HG03095 (cell line): ENCODE data around the gene CAPN5.

Source experiments
- ATAC-seq: cut with Tn5 transposase; IDR thresholded peaks from one replicate; pipeline ENCODE4 v1.9.1; 2021; ENCODE audit warnings: moderate library complexity; ENCODE audit not compliant: unreplicated experiment

Gene CAPN5

DNA sequence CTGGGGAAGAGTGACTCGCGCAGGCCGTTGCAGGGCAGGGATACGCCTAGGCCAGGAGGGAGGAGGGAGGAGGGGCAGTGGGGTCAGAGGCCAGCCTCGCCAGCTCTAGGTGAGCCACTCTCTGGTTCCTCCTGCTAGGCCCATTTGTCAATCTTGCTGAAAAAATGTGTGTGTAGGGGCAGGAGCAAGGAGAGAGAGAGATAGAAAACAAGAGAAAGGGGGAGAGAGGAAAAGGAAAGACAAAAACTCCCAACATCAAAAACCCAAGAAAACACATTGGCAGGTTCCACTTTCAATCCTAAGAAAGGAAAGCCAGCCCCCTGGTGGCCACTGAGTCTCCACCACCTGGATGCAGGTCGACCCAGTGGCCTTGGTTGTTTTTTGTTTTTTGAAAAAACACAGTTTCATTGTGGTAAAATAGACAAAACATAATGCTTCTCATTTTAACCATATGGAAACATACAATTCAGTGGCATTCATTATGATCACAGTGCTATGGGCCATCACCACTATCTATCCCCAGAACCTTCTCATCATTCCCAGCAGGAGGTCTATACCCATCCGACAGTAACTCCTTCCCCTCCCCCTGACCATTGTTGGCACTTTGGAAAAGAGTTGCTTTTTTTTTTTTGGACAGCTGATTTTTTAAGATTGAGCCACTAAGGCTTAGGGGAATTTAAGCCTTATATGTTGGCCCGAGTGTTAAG lies 46.8 kb downstream of the CAPN5 start:
- no peak for ATAC-seq

DNA sequence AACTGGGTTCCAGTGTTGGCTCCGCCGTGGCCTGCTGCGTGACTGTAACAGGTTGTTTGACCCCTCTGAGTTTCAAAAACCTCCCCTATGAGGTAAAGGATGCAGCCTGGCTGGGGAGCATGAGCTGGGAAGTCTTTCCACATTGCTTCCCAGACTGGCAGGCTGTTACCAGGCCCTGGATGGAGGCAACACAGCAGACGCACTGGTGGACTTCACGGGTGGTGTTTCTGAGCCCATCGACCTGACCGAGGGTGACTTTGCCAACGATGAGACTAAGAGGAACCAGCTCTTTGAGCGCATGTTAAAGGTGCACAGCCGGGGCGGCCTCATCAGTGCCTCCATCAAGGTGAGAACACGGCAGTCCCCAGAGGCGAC lies 47.3 kb downstream of the CAPN5 start:
- no peak for ATAC-seq

DNA sequence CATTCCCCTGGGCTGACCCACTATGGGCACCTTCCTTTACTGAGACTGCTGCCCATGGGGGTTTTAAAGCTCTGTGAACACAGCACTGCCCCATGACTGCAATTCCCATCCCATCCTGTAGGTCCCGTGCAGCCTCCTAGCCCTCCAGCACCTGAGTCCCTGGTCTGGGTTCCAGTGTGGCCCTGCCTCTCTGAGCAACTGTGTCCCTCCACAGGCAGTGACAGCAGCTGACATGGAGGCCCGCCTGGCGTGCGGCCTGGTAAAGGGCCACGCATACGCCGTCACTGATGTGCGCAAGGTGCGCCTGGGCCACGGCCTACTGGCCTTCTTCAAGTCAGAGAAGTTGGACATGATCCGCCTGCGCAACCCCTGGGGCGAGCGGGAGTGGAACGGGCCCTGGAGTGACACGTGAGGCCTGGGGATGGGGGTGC lies 48.4 kb downstream of the CAPN5 start:
- no peak for ATAC-seq

DNA sequence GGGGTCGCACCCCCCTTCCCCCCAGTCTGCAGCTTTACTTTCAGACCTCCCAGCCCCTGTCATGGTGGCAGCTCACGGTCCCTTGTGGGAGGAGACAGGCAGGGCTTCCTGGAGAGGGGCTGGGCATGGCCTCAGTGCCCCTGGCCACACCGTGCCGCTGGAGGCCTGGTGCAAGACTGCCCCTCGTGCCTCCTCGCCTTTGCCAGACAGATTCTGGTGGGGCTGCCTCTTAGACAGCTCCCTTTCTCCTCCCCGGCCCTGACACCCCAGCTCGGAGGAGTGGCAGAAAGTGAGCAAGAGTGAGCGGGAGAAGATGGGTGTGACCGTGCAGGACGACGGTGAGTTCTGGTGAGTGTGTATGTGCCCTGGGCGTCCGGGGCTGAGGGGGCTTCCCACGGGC lies 49.2 kb downstream of the CAPN5 start:
- ATAC-seq: no peak

DNA sequence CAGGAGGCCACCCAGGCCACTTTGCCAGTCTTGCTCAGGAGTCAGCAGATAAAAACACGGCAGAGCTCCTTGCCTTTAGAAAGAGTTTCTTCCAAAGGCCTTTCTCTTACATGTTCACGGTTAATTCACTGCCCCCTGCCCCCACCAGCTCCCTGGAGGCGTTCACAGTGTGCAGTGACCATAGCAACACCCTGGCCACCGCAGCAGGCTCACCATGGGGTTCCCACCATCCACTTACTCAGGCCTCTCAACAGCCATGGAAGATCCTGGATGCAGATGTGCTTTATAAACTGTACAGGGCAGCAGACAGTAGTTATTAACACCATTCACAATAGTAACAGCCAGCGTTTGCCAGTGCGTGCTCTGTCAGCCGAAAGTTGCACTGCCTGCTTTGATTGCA lies 50.7 kb downstream of the CAPN5 start:
- ATAC-seq: no peak

DNA sequence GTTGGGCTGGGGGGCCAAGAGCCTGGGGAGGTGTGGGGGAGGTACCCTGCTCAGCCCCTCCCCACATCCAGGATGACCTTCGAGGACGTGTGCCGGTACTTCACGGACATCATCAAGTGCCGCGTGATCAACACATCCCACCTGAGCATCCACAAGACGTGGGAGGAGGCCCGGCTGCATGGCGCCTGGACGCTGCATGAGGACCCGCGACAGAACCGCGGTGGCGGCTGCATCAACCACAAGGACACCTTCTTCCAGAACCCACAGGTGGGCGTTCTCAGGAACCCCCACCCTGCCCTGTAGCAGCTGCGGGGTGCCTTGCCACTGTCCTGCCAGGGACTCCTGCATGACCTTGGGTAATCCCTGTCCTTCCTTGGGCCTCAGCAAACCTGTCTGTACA lies 51.3 kb downstream of the CAPN5 start:
- ATAC-seq: no peak

DNA sequence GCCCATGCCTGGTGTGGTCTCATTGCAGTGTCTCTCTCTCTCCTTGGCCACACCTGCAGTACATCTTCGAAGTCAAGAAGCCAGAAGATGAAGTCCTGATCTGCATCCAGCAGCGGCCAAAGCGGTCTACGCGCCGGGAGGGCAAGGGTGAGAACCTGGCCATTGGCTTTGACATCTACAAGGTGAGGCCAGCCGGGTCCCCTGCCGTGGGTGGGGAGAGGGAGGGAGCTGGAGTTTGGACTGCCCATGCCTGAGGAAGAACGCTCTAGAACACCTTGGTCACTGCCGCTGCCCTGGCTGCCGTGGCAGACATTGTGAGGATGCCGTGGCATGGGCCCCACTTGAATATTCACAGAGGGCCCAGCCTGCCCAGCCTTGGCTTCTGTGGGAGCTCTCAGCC lies 52.2 kb downstream of the CAPN5 start:
- no peak for ATAC-seq

DNA sequence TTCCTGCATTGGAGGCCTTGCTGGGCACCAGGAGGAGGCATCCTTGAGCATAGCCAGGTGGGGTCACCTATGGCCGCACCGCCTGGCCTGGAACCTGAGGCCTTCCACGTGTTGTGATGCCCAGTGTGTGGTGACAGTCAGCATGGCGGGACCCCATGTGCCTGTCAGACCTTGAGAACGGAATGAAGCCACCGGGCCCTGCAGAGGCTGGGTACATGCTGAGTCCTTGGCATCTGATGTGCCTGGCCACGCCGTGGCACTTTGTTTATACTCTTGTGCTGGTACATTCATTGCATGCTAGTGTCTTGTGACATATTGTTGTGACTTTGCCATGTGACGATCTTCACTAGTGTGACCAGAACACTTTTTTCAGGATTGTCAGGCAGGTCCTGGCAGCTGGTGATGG lies 52.8 kb downstream of the CAPN5 start:
- ATAC-seq: no peak

DNA sequence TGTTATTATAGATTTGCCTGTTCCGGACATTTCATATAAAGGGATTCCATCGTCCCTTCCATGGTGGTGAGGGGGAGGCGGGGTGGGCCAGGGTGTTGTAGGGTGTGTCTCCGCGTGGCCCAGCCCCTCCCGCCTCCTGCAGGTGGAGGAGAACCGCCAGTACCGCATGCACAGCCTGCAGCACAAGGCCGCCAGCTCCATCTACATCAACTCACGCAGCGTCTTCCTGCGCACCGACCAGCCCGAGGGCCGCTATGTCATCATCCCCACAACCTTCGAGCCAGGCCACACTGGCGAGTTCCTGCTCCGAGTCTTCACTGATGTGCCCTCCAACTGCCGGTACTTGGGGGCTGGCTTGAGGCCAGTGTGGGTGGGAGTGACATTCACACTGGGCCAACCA lies 53.8 kb downstream of the CAPN5 start:
- ATAC-seq: no peak

DNA sequence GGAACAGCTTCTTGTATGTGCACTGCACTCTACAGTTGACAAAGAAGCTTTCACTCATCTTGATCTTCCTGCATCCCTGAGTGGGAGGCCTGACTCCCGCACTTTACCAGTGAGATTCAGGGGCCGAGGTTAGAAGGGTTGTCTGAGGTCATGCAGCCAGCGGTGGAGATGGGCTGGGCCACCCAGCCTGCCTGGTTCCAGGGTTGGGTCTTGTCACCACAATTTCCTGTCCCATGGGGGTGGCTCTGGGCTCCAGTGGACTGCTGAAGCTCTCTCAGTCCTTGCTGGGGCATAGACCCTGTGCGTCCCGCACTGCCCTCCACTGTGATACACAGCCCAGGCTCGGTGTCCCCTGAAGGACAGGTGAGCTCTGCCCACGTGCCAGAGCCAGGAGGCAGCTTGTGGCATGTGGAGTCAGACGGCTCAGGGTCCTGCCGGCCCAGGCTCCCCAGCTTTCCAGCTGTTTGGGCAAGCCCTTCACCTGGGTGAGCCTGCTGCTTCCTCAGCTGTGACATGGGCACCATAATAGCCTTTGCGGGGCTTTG lies 54.4 kb downstream of the CAPN5 start:
- no peak for ATAC-seq

DNA sequence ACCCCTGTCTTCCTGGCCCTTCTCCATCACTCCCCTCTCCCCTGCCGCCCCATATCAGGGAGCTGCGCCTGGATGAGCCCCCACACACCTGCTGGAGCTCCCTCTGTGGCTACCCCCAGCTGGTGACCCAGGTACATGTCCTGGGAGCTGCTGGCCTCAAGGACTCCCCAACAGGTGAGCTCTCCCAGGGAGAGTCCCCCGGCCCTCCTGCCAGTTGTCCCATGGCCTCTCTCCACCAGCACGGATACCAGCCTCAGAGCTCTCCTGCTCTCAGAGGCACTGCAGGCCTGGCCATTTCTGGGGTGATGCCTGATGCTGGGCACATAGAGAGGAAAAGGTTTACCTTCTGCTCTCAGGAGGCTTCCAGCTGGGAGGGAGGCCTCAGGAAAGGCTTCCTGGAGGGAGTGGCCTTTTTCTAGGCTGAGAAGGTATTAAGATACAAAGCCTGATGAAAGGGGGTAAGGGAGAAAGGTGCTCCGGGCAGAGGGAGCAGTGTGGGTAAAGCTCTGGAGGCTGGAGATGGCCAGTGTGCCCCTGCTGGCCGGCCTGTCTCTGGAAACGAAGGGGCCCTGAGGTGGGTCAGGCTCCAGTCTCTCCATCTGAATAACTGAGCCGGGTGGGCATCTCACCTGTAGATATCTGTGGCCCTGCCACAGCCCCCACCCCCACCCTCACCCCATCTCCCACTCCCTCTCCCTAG lies 55.3 kb downstream of the CAPN5 start:
- ATAC-seq: no peak

DNA sequence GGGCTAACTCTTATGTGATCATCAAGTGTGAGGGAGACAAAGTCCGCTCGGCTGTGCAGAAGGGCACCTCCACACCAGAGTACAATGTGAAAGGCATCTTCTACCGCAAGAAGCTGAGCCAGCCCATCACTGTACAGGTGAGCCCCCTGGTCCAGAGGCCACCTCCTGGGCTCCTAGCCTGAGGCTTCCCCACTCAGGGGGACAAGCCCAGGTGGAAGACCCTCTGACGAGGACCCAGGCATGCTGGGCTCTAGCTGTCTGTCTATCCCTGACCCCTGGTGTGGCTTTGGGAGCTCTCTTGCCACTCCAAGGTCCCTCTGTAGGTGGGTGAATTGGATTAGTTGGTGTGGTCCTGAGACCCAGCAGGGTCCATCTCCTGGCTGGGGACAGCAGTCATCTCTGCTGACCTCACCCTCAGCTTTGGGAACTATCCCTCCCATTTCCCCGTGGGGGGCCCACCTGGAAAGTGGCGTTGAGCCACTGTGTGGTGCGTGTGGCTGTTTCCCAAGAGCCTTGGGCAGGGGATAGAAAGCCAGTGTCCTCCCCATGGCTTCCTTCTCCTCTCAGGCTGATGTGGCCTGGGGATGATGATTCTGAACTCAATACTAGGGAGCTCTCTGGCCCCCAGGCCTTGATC lies 55.9 kb downstream of the CAPN5 start:
- ATAC-seq: no peak

DNA sequence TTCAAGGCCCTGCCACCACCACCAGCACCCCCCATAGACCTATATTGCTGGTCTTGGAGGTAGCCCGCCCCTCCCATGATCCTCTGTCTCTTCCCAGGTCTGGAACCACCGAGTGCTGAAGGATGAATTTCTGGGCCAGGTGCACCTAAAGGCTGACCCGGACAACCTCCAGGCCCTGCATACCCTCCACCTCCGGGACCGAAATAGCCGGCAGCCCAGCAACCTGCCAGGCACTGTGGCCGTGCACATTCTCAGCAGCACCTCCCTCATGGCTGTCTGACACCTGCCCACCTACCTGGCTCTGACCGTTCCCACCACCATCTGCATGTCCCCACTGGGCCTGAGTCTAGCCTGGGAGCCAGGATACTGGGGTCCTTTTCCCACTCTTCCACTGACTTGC lies 56.8 kb downstream of the CAPN5 start:
- no peak for ATAC-seq

DNA sequence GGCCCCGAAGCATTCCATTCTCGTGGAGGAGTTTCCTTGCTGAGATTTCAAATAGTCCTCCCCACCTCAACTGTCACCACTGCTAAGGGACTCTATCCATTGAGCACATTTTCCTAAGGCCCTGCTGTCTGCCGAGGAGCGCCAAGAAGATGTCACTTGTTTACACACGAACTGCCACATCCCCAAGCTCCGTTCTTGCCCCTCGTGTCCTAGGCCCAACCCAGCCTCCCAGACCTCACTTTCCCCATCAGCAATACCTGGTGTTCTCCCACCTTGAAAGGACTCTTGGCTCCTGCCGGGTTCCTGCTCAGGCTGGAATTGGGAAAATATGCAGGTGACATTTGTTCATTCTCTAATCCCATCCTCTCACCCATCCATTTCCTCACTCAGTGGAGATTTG lies 57.3 kb downstream of the CAPN5 start:
- no peak for ATAC-seq

DNA sequence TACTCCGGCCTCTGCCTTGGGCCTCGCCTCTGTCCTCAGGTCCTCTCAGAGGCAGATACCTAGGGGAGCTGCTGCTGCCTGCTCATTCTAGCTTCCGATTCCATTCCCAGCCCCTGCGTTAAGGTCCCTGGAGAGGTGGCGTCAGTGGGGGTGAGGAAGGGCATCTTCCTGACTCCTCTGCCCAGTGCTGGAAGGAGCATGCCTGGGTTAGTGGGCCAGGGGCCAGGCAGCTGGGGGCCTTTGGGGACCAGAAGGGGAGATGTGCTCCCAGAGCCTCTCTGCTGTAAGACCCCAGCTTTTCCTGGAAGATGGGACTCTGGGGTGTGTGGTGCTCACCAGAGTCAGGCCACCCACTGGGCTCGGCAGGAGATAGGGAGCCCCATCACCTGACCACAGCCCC lies 57.7 kb downstream of the CAPN5 start:
- ATAC-seq: no peak

DNA sequence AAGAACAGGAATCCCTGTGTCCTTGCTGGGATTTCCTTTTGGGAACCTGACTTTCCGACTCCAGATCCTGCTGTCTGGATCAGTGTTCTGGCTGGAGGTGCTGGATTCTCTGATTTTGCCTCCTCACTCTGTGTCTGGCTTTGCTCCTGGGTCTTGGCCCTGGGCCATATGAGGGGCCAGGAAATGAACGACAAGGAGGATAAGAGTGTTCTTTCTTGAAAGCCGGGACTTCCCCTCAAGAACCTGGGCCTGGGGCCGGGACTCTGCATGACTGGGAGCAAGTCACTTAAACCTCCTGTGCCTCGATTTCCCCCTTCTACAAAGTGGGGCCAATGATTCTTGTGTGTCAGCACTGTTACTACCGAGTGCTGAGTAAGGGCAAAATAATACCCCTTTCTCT lies 58.4 kb downstream of the CAPN5 start:
- ATAC-seq: no peak

DNA sequence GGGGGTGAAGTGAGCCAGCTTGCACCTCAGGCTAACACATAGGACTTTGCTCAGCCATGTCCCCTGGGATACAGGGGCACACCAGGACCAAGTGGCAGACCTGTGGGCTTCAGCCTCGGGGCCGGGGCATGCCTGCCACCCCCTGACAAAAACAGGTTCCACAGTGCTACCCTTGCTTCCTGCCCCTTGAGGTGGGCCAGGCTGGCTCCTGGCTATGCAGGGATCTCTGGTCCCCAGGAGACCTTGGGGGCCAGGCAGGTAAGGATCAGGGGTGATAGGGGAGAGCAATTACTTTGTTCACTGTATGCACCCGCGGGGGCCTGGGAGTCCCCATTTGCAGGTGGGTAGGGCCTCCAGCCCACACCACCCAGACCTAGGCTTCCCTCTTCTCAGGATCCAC lies 58.9 kb downstream of the CAPN5 start:
- no peak for ATAC-seq

DNA sequence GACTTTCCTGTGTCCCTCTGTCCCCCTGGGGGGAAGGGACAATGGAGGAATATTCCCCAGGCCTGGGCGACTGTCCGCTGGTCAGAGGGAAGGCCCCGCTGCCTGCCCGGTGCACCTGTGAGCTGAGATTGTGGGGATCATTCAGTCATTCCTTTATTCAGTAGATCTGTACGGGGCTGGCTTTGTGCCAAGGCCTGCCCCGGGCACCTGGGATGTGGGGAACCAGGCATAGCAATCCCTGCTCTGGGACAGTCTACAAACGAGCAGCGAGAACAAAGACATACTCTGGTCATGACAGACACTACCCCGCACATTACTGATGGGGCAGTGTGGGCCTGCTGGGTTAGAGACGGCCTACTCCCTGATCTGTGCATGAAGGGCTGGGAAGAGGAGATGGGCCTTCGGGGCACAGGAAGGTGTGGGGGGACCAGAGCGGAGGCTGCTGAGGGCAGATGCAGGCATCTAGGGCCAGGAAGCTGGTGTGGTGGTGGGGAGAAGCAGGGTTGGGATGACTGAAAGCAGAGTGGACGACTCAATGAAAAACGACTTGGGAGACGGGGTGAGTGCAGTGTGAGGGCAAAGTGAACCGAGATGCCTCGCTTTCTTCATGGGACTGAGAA lies 59.5 kb downstream of the CAPN5 start:
- no peak for ATAC-seq

DNA sequence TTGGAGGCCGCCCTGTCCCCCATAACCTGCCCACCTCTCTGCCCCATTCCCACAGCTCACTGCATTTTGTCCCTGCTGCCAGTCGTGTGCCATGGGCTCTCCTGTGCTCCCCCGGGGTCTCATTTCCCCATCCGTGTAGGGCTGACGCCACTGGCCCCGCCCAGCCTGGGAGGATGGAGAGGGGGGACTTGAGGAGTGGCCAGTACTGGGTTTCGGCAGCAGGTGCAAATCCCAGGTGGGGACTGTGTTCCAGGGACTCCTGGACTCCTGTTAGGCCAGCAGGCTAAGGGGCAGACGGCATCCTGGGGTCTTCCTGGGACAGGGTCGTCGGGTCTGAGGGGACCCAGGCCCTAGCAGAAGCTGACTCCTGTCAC lies 60.1 kb downstream of the CAPN5 start:
- no peak for ATAC-seq

DNA sequence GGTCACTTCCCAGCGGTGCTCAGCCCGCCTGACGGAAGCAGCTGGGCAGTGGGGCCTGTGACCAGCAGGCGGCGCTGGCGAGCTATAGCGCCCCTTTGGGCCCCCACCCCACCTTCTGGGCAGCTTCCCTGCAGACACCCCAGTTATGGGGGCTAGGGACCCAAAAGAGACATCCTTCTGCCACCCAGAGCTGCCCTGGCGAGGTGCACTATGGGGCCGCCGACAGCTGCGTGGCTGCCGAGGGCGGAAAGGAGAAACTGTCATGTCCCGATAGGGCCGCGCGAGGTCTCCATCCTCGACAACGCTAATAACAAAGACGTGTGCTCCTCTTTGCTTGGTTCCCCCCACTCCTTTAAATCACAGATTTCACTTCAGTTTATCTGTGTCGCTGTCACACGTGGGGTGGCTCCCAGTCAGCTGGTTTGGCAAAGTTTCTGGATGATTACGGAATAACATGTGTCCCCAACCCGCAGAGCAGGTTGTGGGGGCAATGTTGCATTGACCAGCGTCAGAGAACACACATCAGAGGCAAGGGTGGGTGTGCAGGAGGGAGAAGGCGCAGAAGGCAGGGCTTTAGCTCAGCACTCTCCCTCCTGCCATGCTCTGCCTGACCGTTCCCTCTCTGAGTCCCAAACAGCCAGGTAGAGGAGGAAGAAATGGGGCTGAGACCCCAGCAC lies 60.6 kb downstream of the CAPN5 start:
- no peak for ATAC-seq
